GM10248 (cell line): ENCODE results near the gene CMIP.

Experiments used
- CTCF ChIA-PET: fragments of 300-600 bp; sonication (Branson Sonifier 250); formaldehyde crosslinking; extraction: SDS; loops from one replicate; lab custom pipeline; 2021; ENCODE audit warnings: antibody characterized with exemption; lab: Yijun Ruan, JAX
- POLR2A ChIA-PET: fragments of 350-650 bp; sonication (Branson Sonifier 250); formaldehyde crosslinking; extraction: SDS; loops from one replicate; lab custom pipeline; 2020; ENCODE audit warnings: antibody characterized with exemption; lab: Yijun Ruan, JAX
- DNase-seq: peaks from one replicate; pipeline ENCODE4 v3.0.0; 2012; ENCODE audit errors: extremely low spot score
- CTCF ChIP-seq: IDR thresholded peaks from 2 replicates; pipeline ENCODE4 v1.5.1; 2012; ENCODE audit warnings: mild to moderate bottlenecking, low read depth; ENCODE audit errors: extremely low read depth, missing control alignments, control extremely low read depth

Gene CMIP

GRCh38 chr16:81515721-81516120 lies 71.1 kb downstream of the CMIP start:
- TF ChIP-seq CTCF = no peak
- CTCF ChIA-PET = interaction anchor here (1.3 kb wide), 2 partner anchors 11 to 12 kb away, joined by 3 read pairs; no protein-coding TSS in a partner anchor
- POLR2A ChIA-PET = no interaction called here
- DNase-seq = no peak

GRCh38 chr16:81516478-81517149 lies 72.0 kb downstream of the CMIP start:
- TF ChIP-seq CTCF = no peak
- POLR2A ChIA-PET = no interaction called here
- CTCF ChIA-PET = interaction anchor here (1.0 to 1.3 kb wide), 2 partner anchors 12 to 108 kb away, joined by 3 read pairs; no protein-coding TSS in a partner anchor
- DNase-seq = no peak

- no peak for TF ChIP-seq CTCF
- DNase-seq = no peak
- ChIA-PET CTCF (interaction anchor here (1.0 kb wide), 1 partner anchor 107 kb away, joined by 3 read pairs; no protein-coding TSS in a partner anchor), POLR2A (no interaction called here)
Measured at GRCh38 chr16:81517150-81517499, 72.5 kb downstream of the CMIP start.

GRCh38 chr16:81517629-81518438 lies 73.2 kb downstream of the CMIP start:
- ChIA-PET CTCF (no interaction called here), POLR2A (no interaction called here)
- no peak for DNase-seq
- no peak for TF ChIP-seq CTCF

- CTCF ChIA-PET = no interaction called here
- no peak for DNase-seq
- TF ChIP-seq CTCF = no peak
- POLR2A ChIA-PET = no interaction called here
Measured at GRCh38 chr16:81518439-81518757, 73.8 kb downstream of the CMIP start.

- TF ChIP-seq CTCF = no peak
- ChIA-PET POLR2A (interaction anchor here (1.0 kb wide), 1 partner anchor 38 kb away, joined by 3 read pairs; no protein-coding TSS in a partner anchor), CTCF (no interaction called here)
- DNase-seq = no peak
Measured at GRCh38 chr16:81519301-81520150, 74.9 kb downstream of the CMIP start.
